Pancreas (tissue), 10 donors: ENCODE results near the gene TMEM33. TPM values are rescaled to one million over a fixed set of nuclear protein-coding genes. Genes with fewer than 3 reads are reported as not detected.

Source experiments
- ATAC-seq, 4 donors: fragments of 200-7000 bp; cut with Tn5 transposase; one replicate each; pipeline versions ENCODE4 v1.8.0 to v1.9.1; 2020; ENCODE audit warnings: mild to moderate bottlenecking in 4 of 4, moderate library complexity in 4 of 4
- DNase-seq, 6 donors: peaks; one replicate each; pipeline ENCODE4 v3.0.0-alpha.2; 2020
- FAIRE-seq: peaks from 2 replicates; lab custom pipeline; 2012; peaks lifted over from hg19 to GRCh38; lab: Jason Lieb, UNC
- H3K27ac ChIP-seq, 4 donors: fragments of 200-600 bp; sonication (generic); 1 replicate in 3 of 4; 2 replicates in 1 of 4; pipeline versions ENCODE4 v1.5.0 to v1.8.0; 2020
- H3K27me3 ChIP-seq, 4 donors: fragments of 200-600 bp; one replicate each; pipeline ENCODE4 v1.8.0; 2021
- H3K36me3 ChIP-seq, 3 donors: fragments of 200-600 bp; sonication (generic) in 1 of 3; one replicate each; pipeline versions ENCODE4 v1.5.0 to v1.8.0; 2020 to 2021
- H3K4me1 ChIP-seq, 3 donors: fragments of 200-600 bp; one replicate each; pipeline ENCODE4 v1.8.0; 2021
- H3K4me3 ChIP-seq, 4 donors: fragments of 200-600 bp; sonication (generic) in 2 of 4; one replicate each; pipeline versions ENCODE4 v1.5.0 to v1.8.0; 2020 to 2021
- H3K9me3 ChIP-seq, 4 donors: fragments of 200-600 bp; one replicate each; pipeline ENCODE4 v1.8.0; 2021
- WGBS, 2 donors: extraction: QIAGEN DNeasy Blood & Tissue Kit; methylation state at CpG; one replicate each; pipeline ENCODE4 v1.1.7; 2013; 5-methylcytosine and 5-hydroxymethylcytosine counted together
- intact Hi-C, 3 donors: fragments of 100-400 bp; cut with DNase I; formaldehyde crosslinking; loops; one replicate each; pipeline versions ENCODE4 v1.11.1 to v1.14.2; 2022
- polyA plus RNA-seq, 2 donors: library from polyadenylated mRNA; stranded (reverse); fragments of 200-250 nt; gene quantifications; one replicate each; pipeline ENCODE4 v1.2.3, GENCODE V29; 2013
- total RNA-seq, 6 donors: library from RNA; stranded (reverse); fragmentation: NEBNext Ultra II Directional in 4 of 6; extraction: Animal tissue kit (Norgen Biotek cat#: 25700) in 4 of 6; gene quantifications; one replicate each; pipeline versions ENCODE4 v1.2.1 to v1.2.4, GENCODE V29; 2021 to 2023
- TF ChIP-seq, protein P1 (sequence below), 4 donors: fragments of 200-600 bp; sonication (generic) in 3 of 4; IDR thresholded peaks; one replicate each; pipeline versions ENCODE4 v1.5.0 to v1.8.0; 2021; ENCODE audit warnings: antibody characterized with exemption in 4 of 4
- donor health status: healthy with polysubstance abuse.
- donor health status: DM: no; HTN: no; CAD: no; lungs with moderate emphysema.
- donor health status: DM: no; HTN: no; CAD: no.
- donor health status: control.
- donor health status: control.
- donor health status: Bipolar disorder and iron deficiency.
- donor health status: DM: yes; HTN: yes; CAD: no.
- donor health status: DM: no; HTN: no; CAD: no.
- donor health status: DM: no; HTN: no; CAD: no.
- donor health status: DM: yes; HTN: yes; CAD: no.

TMEM33 gene
- total and polyA plus RNA-seq, 8 donors = 4.2 to 31.4 (median 19.4) TPM

- intact Hi-C loops = no loop called here
These were observed 64.1 kb downstream of the TMEM33 start for GRCh38 chr4:41999321-41999720.

GRCh38 chr4:42008011-42008786, 73.0 kb downstream of the TMEM33 start:
- H3K4me3 ChIP-seq = no peak overlapping the region
- 96 to 98% methylated on average over 3 of the region's 3 CpGs for WGBS, 2 donors
- H3K4me1 ChIP-seq = no peaks in the 10 kb centered on the region
- intact Hi-C loops = no loop called here
- DNase-seq = no peak
- no peak overlapping the region for H3K27ac ChIP-seq
- FAIRE-seq = no peak
- TF ChIP-seq, protein P1, sequence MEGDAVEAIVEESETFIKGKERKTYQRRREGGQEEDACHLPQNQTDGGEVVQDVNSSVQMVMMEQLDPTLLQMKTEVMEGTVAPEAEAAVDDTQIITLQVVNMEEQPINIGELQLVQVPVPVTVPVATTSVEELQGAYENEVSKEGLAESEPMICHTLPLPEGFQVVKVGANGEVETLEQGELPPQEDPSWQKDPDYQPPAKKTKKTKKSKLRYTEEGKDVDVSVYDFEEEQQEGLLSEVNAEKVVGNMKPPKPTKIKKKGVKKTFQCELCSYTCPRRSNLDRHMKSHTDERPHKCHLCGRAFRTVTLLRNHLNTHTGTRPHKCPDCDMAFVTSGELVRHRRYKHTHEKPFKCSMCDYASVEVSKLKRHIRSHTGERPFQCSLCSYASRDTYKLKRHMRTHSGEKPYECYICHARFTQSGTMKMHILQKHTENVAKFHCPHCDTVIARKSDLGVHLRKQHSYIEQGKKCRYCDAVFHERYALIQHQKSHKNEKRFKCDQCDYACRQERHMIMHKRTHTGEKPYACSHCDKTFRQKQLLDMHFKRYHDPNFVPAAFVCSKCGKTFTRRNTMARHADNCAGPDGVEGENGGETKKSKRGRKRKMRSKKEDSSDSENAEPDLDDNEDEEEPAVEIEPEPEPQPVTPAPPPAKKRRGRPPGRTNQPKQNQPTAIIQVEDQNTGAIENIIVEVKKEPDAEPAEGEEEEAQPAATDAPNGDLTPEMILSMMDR (IDR thresholded peaks at IDR 0.05) = no peak
- no peaks in the 10 kb centered on the region for H3K36me3 ChIP-seq
- no peak for ATAC-seq
- no peaks in the 10 kb centered on the region for H3K9me3 ChIP-seq
- H3K27me3 ChIP-seq = no peaks in the 10 kb centered on the region

More at GRCh38 chr4:41999321-41999720, 64.1 kb downstream of the TMEM33 start:
- DNase-seq (no peak), ATAC-seq (no peak), FAIRE-seq (no peak)
- H3K27ac ChIP-seq = no peak overlapping the region
- no peak overlapping the region for H3K4me3 ChIP-seq
- TF ChIP-seq, protein P1 (IDR thresholded peaks at IDR 0.05) = no peak
- no peaks in the 10 kb centered on the region for H3K36me3 ChIP-seq
- no peaks in the 10 kb centered on the region for H3K27me3 ChIP-seq
- no peaks in the 10 kb centered on the region for H3K9me3 ChIP-seq
- H3K4me1 ChIP-seq = no peaks in the 10 kb centered on the region

Other genes with a start within 250 kb of the TMEM33 start
- gene PHOX2B, start 186.7 kb upstream of the TMEM33 start, total RNA-seq = not detected
- under 1 TPM in 1 of 2 donors, not detected in 1; 0.54 TPM for gene PHOX2B, start 186.7 kb upstream of the TMEM33 start, polyA plus RNA-seq
- gene DCAF4L1, start 46.3 kb downstream of the TMEM33 start, total RNA-seq = under 1 TPM in 3 of 6 donors, not detected in 3; 0.03 to 0.09 (median 0.06) TPM
- under 1 TPM; 0.09 to 0.15 TPM for gene DCAF4L1, start 46.3 kb downstream of the TMEM33 start, polyA plus RNA-seq
- 10 to 100 TPM; 18.6 to 31.2 (median 26.9) TPM for gene SLC30A9, start 55.1 kb downstream of the TMEM33 start, total RNA-seq
- gene SLC30A9, start 55.1 kb downstream of the TMEM33 start, polyA plus RNA-seq = 10 to 100 TPM in 1 of 2 donors, 1 to 10 TPM in 1; 6.2 to 15.1 TPM
- gene BEND4, start 217.2 kb downstream of the TMEM33 start, total RNA-seq = under 1 TPM in 2 of 6 donors, not detected in 4; 0.03 TPM
- gene BEND4, start 217.2 kb downstream of the TMEM33 start, polyA plus RNA-seq = not detected